Neuronal stem cell (in vitro differentiated cells): ENCODE results near the gene CERS5.

Source experiments
- DNase-seq: peaks from one replicate; pipeline ENCODE4 v3.0.0-alpha.2; 2013; ENCODE audit warnings: low spot score
- H2AFZ ChIP-seq: one replicate; pipeline ENCODE4 v1.6.1; 2013; ENCODE audit warnings: mild to moderate bottlenecking, low read length, inconsistent platforms
- H2AK5ac ChIP-seq: 2 replicates; pipeline ENCODE4 v1.6.1; 2013; ENCODE audit warnings: low read depth, mild to moderate bottlenecking, inconsistent platforms, low read length, moderate library complexity, mixed read lengths
- H2BK120ac ChIP-seq: 2 replicates; pipeline ENCODE4 v1.6.1; 2013; ENCODE audit warnings: low read depth, mild to moderate bottlenecking, inconsistent platforms, low read length, moderate library complexity, mixed read lengths
- H2BK12ac ChIP-seq: one replicate; pipeline ENCODE4 v1.6.1; 2013; ENCODE audit warnings: low read length, inconsistent platforms
- H2BK15ac ChIP-seq: 2 replicates; pipeline ENCODE4 v1.6.1; 2013; ENCODE audit warnings: mild to moderate bottlenecking, low read length, inconsistent platforms, mixed read lengths
- H2BK5ac ChIP-seq: one replicate; pipeline ENCODE4 v1.6.1; 2013; ENCODE audit warnings: inconsistent platforms, mild to moderate bottlenecking, low read length, moderate library complexity
- H3K14ac ChIP-seq: one replicate; pipeline ENCODE4 v1.6.1; 2013; ENCODE audit warnings: low read length, inconsistent platforms
- H3K18ac ChIP-seq: 2 replicates; pipeline ENCODE4 v1.6.1; 2013; ENCODE audit warnings: low read length, inconsistent platforms
- H3K23ac ChIP-seq: 2 replicates; pipeline ENCODE4 v1.6.1; 2013; ENCODE audit warnings: low read depth, mild to moderate bottlenecking, mixed read lengths, low read length, inconsistent platforms; ENCODE audit not compliant: poor library complexity
- H3K27ac ChIP-seq: replicated peaks from 3 replicates; pipeline ENCODE4 v1.5.1; 2013; ENCODE audit warnings: low read length, inconsistent platforms
- H3K27me3 ChIP-seq, 3 experiments: 2 replicates each; pipeline ENCODE4 v1.6.1; 2013; ENCODE audit warnings: low read length in 3 of 3, mild to moderate bottlenecking in 2 of 3, inconsistent platforms in 1 of 3, low read depth in 1 of 3, mixed read lengths in 1 of 3, moderate library complexity in 1 of 3; ENCODE audit not compliant: control insufficient read depth in 3 of 3, insufficient read depth in 3 of 3
- H3K36me3 ChIP-seq, 2 donors: replicated peaks in 1 of 2; 2 replicates each; pipeline ENCODE4 v1.6.1; 2013; ENCODE audit warnings: low read length in 2 of 2; ENCODE audit not compliant: control insufficient read depth in 2 of 2, insufficient read depth in 2 of 2
- H3K4ac ChIP-seq: 2 replicates; pipeline ENCODE4 v1.6.1; 2013; ENCODE audit warnings: inconsistent platforms, mild to moderate bottlenecking, low read length, moderate library complexity
- H3K4me1 ChIP-seq, 2 donors: 1 replicate in 1 of 2; 2 replicates in 1 of 2; pipeline ENCODE4 v1.6.1; 2013; ENCODE audit warnings: low read length in 2 of 2, low read depth in 1 of 2; ENCODE audit not compliant: control insufficient read depth in 2 of 2, insufficient read depth in 1 of 2
- H3K4me2 ChIP-seq: one replicate; pipeline ENCODE4 v1.6.1; 2013; ENCODE audit warnings: mild to moderate bottlenecking, low read length, inconsistent platforms; ENCODE audit not compliant: insufficient read depth, poor library complexity, severe bottlenecking
- H3K4me3 ChIP-seq, 2 donors: 2 replicates each; pipeline ENCODE4 v1.5.1; 2013; ENCODE audit warnings: low read length in 2 of 2, mild to moderate bottlenecking in 2 of 2, inconsistent platforms in 1 of 2, moderate library complexity in 1 of 2
- H3K79me1 ChIP-seq: one replicate; pipeline ENCODE4 v1.6.1; 2013; ENCODE audit warnings: low read depth, mild to moderate bottlenecking, inconsistent platforms, low read length, moderate library complexity
- H3K9ac ChIP-seq: one replicate; pipeline ENCODE4 v1.6.1; 2013; ENCODE audit warnings: mild to moderate bottlenecking, low read depth, low read length, inconsistent platforms; ENCODE audit not compliant: poor library complexity
- H3K9me3 ChIP-seq, 2 donors: replicated peaks in 1 of 2; 2 replicates each; pipeline versions ENCODE3 to v1.6.1; 2013; ENCODE audit warnings: low read length in 2 of 2, mild to moderate bottlenecking in 2 of 2, inconsistent platforms in 1 of 2, low read depth in 1 of 2, mixed read lengths in 1 of 2, moderate library complexity in 1 of 2; ENCODE audit not compliant: control insufficient read depth in 2 of 2, insufficient read depth in 1 of 2
- H4K8ac ChIP-seq: one replicate; pipeline ENCODE4 v1.6.1; 2013; ENCODE audit warnings: low read depth, mild to moderate bottlenecking, inconsistent platforms, low read length, moderate library complexity
- H4K91ac ChIP-seq: one replicate; pipeline ENCODE4 v1.6.1; 2013; ENCODE audit warnings: low read length, low read depth, mild to moderate bottlenecking, inconsistent platforms; ENCODE audit not compliant: poor library complexity
- WGBS, 2 donors: extraction: QIAGEN DNeasy Blood & Tissue Kit; methylation state at CpG; one replicate each; pipeline ENCODE4 v1.1.7; 2013; ENCODE audit warnings: missing lambda C conversion rate in 2 of 2, mixed read lengths in 1 of 2; ENCODE audit not compliant: insufficient read length in 2 of 2, insufficient replicate concordance in 1 of 2; ENCODE audit errors: extremely low coverage in 2 of 2; 5-methylcytosine and 5-hydroxymethylcytosine counted together

The CERS5 gene

GRCh38 chr12:50088577-50089335 is 78.4 kb downstream of the CERS5 start:
- no peak overlapping the region for H2BK12ac ChIP-seq
- H2BK5ac ChIP-seq, result no peak overlapping the region
- no peak overlapping the region for H3K14ac ChIP-seq
- H4K91ac ChIP-seq, result no peak overlapping the region
- peaks cover 49 to 79% of the 10 kb centered on the region in 2 donors for H3K36me3 ChIP-seq
- H3K27me3 ChIP-seq, result no peaks in the 10 kb centered on the region
- no peak overlapping the region for H3K4ac ChIP-seq
- H3K4me1 ChIP-seq, result peaks cover 3 to 6% of the 10 kb centered on the region in 2 donors
- H3K79me1 ChIP-seq, result peaks cover 2% of the 10 kb centered on the region
- no peak overlapping the region for H2AK5ac ChIP-seq
- no peak overlapping the region for H3K27ac ChIP-seq
- no peak overlapping the region for H2AFZ ChIP-seq
- no peak overlapping the region for H2BK15ac ChIP-seq
- no peak for DNase-seq
- no peak overlapping the region for H3K18ac ChIP-seq
- H3K4me3 ChIP-seq, result no peak overlapping the region
- no peak overlapping the region for H4K8ac ChIP-seq
- no peak overlapping the region for H3K23ac ChIP-seq
- H3K4me2 ChIP-seq, result no peak overlapping the region
- H3K9me3 ChIP-seq, result no peaks in the 10 kb centered on the region
- no peak overlapping the region for H3K9ac ChIP-seq
- H2BK120ac ChIP-seq, result no peak overlapping the region
- WGBS, 2 donors, result no CpG with 5 or more reads among the region's 3 CpGs

GRCh38 chr12:50087995-50088394 is 79.2 kb downstream of the CERS5 start:
- Histone ChIP-seq H3K4me1 (peaks cover 3 to 6% of the 10 kb centered on the region in 2 donors), H2BK120ac (no peak overlapping the region), H3K79me1 (peaks cover 2% of the 10 kb centered on the region), H3K27me3 (no peaks in the 10 kb centered on the region), H3K9me3 (no peaks in the 10 kb centered on the region), H3K4me2 (no peak overlapping the region), H2BK12ac (no peak overlapping the region), H2AK5ac (no peak overlapping the region), H2BK15ac (no peak overlapping the region), H2BK5ac (no peak overlapping the region), H3K18ac (no peak overlapping the region), H3K27ac (no peak overlapping the region), H4K91ac (no peak overlapping the region), H3K4ac (no peak overlapping the region), H2AFZ (no peak overlapping the region), H3K36me3 (peaks cover 44 to 71% of the 10 kb centered on the region in 2 donors), H3K4me3 (no peak overlapping the region), H4K8ac (no peak overlapping the region), H3K9ac (no peak overlapping the region), H3K14ac (no peak overlapping the region), H3K23ac (no peak overlapping the region)
- WGBS, 2 donors, result no CpG with 5 or more reads among the region's 3 CpGs
- no peak for DNase-seq

GRCh38 chr12:50087151-50087550 is 80.0 kb downstream of the CERS5 start:
- Histone ChIP-seq H3K4me1 (peaks cover 3 to 14% of the 10 kb centered on the region in 2 donors), H3K36me3 (peaks cover 42 to 63% of the 10 kb centered on the region in 2 donors), H3K4me3 (no peak overlapping the region), H3K18ac (no peak overlapping the region), H4K8ac (no peak overlapping the region), H3K4ac (no peak overlapping the region), H3K4me2 (no peak overlapping the region), H3K14ac (no peak overlapping the region), H3K23ac (no peak overlapping the region), H3K27me3 (no peaks in the 10 kb centered on the region), H2BK5ac (no peak overlapping the region), H3K27ac (no peak overlapping the region), H2AFZ (no peak overlapping the region), H2BK15ac (no peak overlapping the region), H2BK12ac (no peak overlapping the region), H3K9me3 (no peaks in the 10 kb centered on the region), H3K79me1 (no peaks in the 10 kb centered on the region), H3K9ac (no peak overlapping the region), H2BK120ac (no peak overlapping the region), H2AK5ac (no peak overlapping the region), H4K91ac (no peak overlapping the region)
- no peak for DNase-seq
- whole genome bisulfite sequencing, 2 donors, result no CpG with 5 or more reads among the region's 9 CpGs

- Histone ChIP-seq H3K27ac (no peak overlapping the region), H3K4ac (no peak overlapping the region)
- WGBS, 2 donors, result no CpG with 5 or more reads among the region's 5 CpGs
Observed at GRCh38 chr12:50086148-50086547, 81.0 kb downstream of the CERS5 start.

More at GRCh38 chr12:50086148-50086547, 81.0 kb downstream of the CERS5 start:
- Histone ChIP-seq H3K9me3 (no peaks in the 10 kb centered on the region), H2BK5ac (no peak overlapping the region), H3K23ac (no peak overlapping the region), H3K36me3 (peaks cover 37 to 53% of the 10 kb centered on the region in 2 donors), H2AK5ac (no peak overlapping the region), H4K91ac (no peak overlapping the region), H3K4me1 (peaks cover 4 to 18% of the 10 kb centered on the region in 2 donors), H2BK15ac (no peak overlapping the region), H2BK12ac (no peak overlapping the region), H2AFZ (no peak overlapping the region), H3K4me3 (peak overlapping the region; percentile 60 to 86), H3K4me2 (peak overlapping the region; percentile 60), H3K9ac (no peak overlapping the region), H2BK120ac (no peak overlapping the region), H4K8ac (no peak overlapping the region), H3K79me1 (no peaks in the 10 kb centered on the region), H3K27me3 (no peaks in the 10 kb centered on the region), H3K14ac (no peak overlapping the region), H3K18ac (no peak overlapping the region)
- no peak for DNase-seq
